Activated B cell treated with CpG ODN at 0.5 μM for 24 hours (primary cell): Measurements from ENCODE around the gene GBF1. TPM values are rescaled to one million over a fixed set of nuclear protein-coding genes. Genes with fewer than 3 reads are reported as not detected.
A peak's percentile ranks its signal among the peaks of the same experiment; 100 is the strongest.

ENCODE experiments used
- ATAC-seq: fragments of 200-7000 bp; cut with Tn5 transposase; one replicate; pipeline ENCODE4 v1.10.0; 2021; ENCODE audit warnings: low read depth, mild to moderate bottlenecking, moderate library complexity
- CTCF ChIA-PET: fragments of 350-600 bp; sonication (Branson Sonifier 250); formaldehyde crosslinking; loops from one replicate; lab custom pipeline; 2021; ENCODE audit warnings: antibody characterized with exemption; lab: Charles Lee
- POLR2A ChIA-PET: fragments of 350-600 bp; sonication (Branson Sonifier 250); formaldehyde crosslinking; loops from one replicate; lab custom pipeline; 2021; ENCODE audit warnings: antibody characterized with exemption; lab: Charles Lee
- DNase-seq: peaks from one replicate; pipeline ENCODE4 v3.0.0; 2022
- H3K27ac Mint-ChIP-seq: one replicate; pipeline ENCODE4 v1.8.0; 2020; ENCODE audit warnings: mixed read lengths
- H3K27me3 Mint-ChIP-seq: one replicate; pipeline ENCODE4 v1.8.0; 2021; ENCODE audit warnings: mixed read lengths
- H3K36me3 Mint-ChIP-seq: one replicate; pipeline ENCODE4 v1.8.0; 2021; ENCODE audit warnings: low read depth, mixed read lengths
- H3K4me1 Mint-ChIP-seq: one replicate; pipeline ENCODE4 v1.8.0; 2021; ENCODE audit warnings: mixed read lengths
- H3K4me3 Mint-ChIP-seq: one replicate; pipeline ENCODE4 v1.8.0; 2020; ENCODE audit warnings: mild to moderate bottlenecking, mixed read lengths
- H3K9me3 Mint-ChIP-seq: one replicate; pipeline ENCODE4 v1.8.0; 2020; ENCODE audit warnings: mixed read lengths
- intact Hi-C: fragments of 100-400 bp; cut with micrococcal nuclease; formaldehyde crosslinking; loops from one replicate; pipeline ENCODE4 v1.15.1; 2024
- total RNA-seq: library from RNA; stranded (reverse); gene quantifications from 2 replicates; pipeline ENCODE4 v1.2.3, GENCODE V29; 2022
- TF ChIP-seq, protein P1 (sequence below): fragments of 200-600 bp; IDR thresholded peaks from one replicate; pipeline ENCODE4 v1.8.0; 2022; ENCODE audit warnings: antibody characterized with exemption, mild to moderate bottlenecking

The GBF1 gene
- total RNA-seq, 1 donor from 2014 or later: 44.3 TPM

DNA sequence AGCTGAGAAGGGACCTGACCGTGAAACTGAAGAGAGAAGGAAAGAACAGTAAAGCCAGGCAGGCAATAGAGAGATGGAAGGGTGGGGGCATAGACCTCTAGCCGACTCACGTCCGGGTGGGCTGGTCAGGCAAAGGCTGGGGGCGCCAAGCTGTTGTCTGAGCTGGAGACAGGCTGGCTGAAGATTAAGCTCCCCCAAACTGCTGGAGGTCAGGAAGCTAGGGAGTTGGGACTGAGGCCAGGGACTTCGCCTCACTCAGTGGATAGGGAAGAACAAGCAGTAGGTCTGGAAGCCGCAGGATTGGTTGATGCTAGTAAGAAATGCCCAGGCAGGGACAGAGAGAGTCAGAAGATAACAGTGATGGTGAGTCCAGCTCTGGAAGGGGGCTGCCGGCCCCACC, 9.3 kb upstream of the GBF1 start:
- H3K36me3 Mint-ChIP-seq: no peaks in the 10 kb centered on the region
- intact Hi-C loops: no loop called here
- peaks cover 9% of the 10 kb centered on the region for H3K4me1 Mint-ChIP-seq
- H3K27ac Mint-ChIP-seq: no peak overlapping the region
- ChIA-PET CTCF (interaction anchor here (2.8 kb wide), 1 partner anchor 116 kb away, joined by 8 read pairs; no protein-coding TSS in a partner anchor), POLR2A (interaction anchor here (1.2 kb wide), 1 partner anchor 9 kb away, joined by 4 read pairs; the partner anchor contains the start of gene GBF1)
- no peaks in the 10 kb centered on the region for H3K9me3 Mint-ChIP-seq
- ATAC-seq (no peak), DNase-seq (no peak)
- no peak overlapping the region for H3K4me3 Mint-ChIP-seq
- H3K27me3 Mint-ChIP-seq: peaks cover 36% of the 10 kb centered on the region
- TF ChIP-seq, protein P1, sequence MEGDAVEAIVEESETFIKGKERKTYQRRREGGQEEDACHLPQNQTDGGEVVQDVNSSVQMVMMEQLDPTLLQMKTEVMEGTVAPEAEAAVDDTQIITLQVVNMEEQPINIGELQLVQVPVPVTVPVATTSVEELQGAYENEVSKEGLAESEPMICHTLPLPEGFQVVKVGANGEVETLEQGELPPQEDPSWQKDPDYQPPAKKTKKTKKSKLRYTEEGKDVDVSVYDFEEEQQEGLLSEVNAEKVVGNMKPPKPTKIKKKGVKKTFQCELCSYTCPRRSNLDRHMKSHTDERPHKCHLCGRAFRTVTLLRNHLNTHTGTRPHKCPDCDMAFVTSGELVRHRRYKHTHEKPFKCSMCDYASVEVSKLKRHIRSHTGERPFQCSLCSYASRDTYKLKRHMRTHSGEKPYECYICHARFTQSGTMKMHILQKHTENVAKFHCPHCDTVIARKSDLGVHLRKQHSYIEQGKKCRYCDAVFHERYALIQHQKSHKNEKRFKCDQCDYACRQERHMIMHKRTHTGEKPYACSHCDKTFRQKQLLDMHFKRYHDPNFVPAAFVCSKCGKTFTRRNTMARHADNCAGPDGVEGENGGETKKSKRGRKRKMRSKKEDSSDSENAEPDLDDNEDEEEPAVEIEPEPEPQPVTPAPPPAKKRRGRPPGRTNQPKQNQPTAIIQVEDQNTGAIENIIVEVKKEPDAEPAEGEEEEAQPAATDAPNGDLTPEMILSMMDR: no peak

DNA sequence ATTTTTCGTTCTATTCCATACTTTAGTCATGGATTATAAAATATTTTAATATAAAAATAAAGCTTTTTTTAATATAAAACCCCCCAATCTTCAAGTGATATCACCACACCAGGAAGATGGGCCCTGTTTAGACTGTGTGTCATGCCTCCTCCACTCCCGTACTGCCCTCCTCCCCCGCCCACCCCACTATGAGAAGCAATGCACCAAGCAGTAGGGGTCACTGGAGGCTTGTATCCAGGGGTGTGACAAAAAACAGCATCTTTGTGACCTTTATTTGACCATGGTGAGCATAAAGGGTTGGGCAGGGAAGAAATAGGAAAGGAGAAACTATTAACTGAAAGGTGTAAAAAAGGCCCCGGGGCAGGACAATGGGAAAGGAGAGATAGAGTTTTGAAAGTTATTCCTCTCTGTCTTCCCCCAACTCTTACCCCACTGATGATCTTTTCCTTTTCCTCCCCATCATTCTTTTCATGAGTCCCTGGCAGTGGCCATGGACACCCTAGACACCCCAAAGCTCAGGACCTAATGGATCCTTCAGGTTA, 7.5 kb upstream of the GBF1 start:
- no peak for ATAC-seq
- DNase-seq: no peak
- ChIA-PET POLR2A (interaction anchor here (0.6 kb wide), 1 partner anchor 124 kb away, joined by 4 read pairs; no protein-coding TSS in a partner anchor), CTCF (interaction anchor here (2.8 kb wide), 1 partner anchor 115 kb away, joined by 8 read pairs; no protein-coding TSS in a partner anchor)
- H3K27me3 Mint-ChIP-seq: peaks cover 45% of the 10 kb centered on the region
- peaks cover 15% of the 10 kb centered on the region for H3K4me1 Mint-ChIP-seq
- no peak overlapping the region for H3K27ac Mint-ChIP-seq
- no peak overlapping the region for H3K4me3 Mint-ChIP-seq
- no peaks in the 10 kb centered on the region for H3K9me3 Mint-ChIP-seq
- no peaks in the 10 kb centered on the region for H3K36me3 Mint-ChIP-seq
- intact Hi-C loops: no loop called here
- TF ChIP-seq, protein P1: no peak

DNA sequence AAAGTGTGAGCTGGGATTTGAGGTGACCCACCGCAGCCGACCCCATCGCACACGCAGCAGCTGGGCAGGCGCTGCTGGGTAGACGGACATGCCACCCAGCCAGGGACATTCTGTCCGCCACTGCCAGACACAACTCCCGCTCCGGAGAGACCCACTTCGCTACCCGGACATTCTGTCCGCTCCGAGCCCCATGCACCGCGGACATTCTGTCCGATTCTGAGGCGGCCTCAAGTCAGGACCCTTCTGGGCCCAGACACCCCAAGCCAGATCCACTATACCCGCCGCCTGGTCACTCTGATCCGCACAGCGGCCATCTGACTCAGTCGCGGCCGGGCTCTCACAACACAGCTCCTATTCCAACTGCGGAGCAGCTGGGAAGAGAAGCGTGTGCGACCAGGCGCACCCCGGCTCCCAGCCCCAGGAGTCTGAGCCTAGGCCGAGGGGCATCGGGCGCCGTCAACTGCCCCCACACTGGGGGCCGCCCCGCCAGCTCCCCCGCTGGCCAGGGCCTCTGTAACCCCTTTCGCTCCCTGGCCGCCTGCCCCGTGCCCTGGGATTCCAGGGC, 4.8 kb upstream of the GBF1 start:
- no peak for DNase-seq
- peaks cover 36% of the 10 kb centered on the region for H3K27me3 Mint-ChIP-seq

DNA sequence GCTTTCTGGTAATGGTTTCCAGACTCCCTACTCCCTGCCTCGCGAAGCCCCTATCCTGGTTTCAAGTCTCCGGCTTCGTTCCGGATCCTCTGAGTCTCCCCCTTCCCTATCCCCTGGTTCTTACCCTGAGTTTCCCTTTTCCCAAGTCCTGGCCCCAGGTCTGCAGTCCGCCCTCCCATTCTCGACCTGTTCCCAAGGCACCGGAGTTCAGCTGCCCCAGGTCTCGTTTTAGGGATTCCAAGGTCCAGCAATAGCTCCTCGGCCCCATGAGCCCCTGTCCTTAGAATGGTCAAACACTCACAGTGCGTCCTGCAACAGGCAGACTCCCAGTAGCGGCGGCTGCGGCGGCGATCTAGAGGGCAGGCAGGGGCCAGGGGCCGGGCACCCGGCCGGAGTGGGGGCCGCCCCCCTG, 4.3 kb upstream of the GBF1 start:
- no peak for DNase-seq
- Mint-ChIP-seq H3K27me3 (peaks cover 31% of the 10 kb centered on the region), H3K27ac (no peak overlapping the region), H3K36me3 (peaks cover 6% of the 10 kb centered on the region), H3K9me3 (no peaks in the 10 kb centered on the region), H3K4me3 (peak overlapping the region; percentile 57), H3K4me1 (peaks cover 27% of the 10 kb centered on the region)
- intact Hi-C loops: loop anchor here (1.0 to 10.0 kb wide), 5 partner anchors 10 to 886 kb away; partner anchors contain the start of genes BTRC, NOLC1 and TRIM8
- ATAC-seq: no peak
- ChIA-PET POLR2A (interaction anchor here (0.5 to 1.8 kb wide), 4 partner anchors 10 to 585 kb away, joined by 3 to 4 read pairs (median 4); partner anchors contain the start of genes FBXL15 and NFKB2), CTCF (interaction anchor here (1.0 to 2.1 kb wide), 3 partner anchors 9 to 11 kb away, joined by 3 to 8 read pairs (median 4); no protein-coding TSS in a partner anchor)
- TF ChIP-seq, protein P1: no peak

More for the DNA sequence above, 4.8 kb upstream of the GBF1 start:
- H3K27ac Mint-ChIP-seq: no peak overlapping the region
- intact Hi-C loops: loop anchor here (1.0 to 10.0 kb wide), 5 partner anchors 9 to 886 kb away; partner anchors contain the start of genes BTRC, NOLC1 and TRIM8
- peaks cover 25% of the 10 kb centered on the region for H3K4me1 Mint-ChIP-seq
- POLR2A ChIA-PET: interaction anchor here (1.0 to 1.8 kb wide), 3 partner anchors 10 to 180 kb away, joined by 3 to 4 read pairs (median 4); partner anchors contain the start of genes FBXL15 and NFKB2
- peaks cover 4% of the 10 kb centered on the region for H3K36me3 Mint-ChIP-seq
- no peak for ATAC-seq
- TF ChIP-seq, protein P1: no peak
- peak overlapping the region; percentile 37 for H3K4me3 Mint-ChIP-seq
- CTCF ChIA-PET: interaction anchor here (1.1 to 2.1 kb wide), 2 partner anchors 9 to 11 kb away, joined by 4 to 8 read pairs; no protein-coding TSS in a partner anchor
- no peaks in the 10 kb centered on the region for H3K9me3 Mint-ChIP-seq
